Measurements from ENCODE around the gene NT5DC1. TPM values are rescaled to one million over a fixed set of nuclear protein-coding genes. Genes with fewer than 3 reads are reported as not detected.

Gene NT5DC1
- total RNA-seq, 1 experiment from 2014 or later = 13.5 TPM

- peak; percentile 62 for DNase-seq (ENCODE audit: low spot score)
- in situ Hi-C loops (cut with HindIII; ENCODE audit: low sequenced_read_pairs) = no loop called here
Measured at GRCh38 chr6:116217069-116217468, 116.4 kb downstream of the NT5DC1 start.

GRCh38 chr6:116218172-116218633 lies 117.5 kb downstream of the NT5DC1 start:
- in situ Hi-C loops (cut with HindIII; ENCODE audit: low sequenced_read_pairs) = no loop called here

GRCh38 chr6:116218866-116219265 lies 118.2 kb downstream of the NT5DC1 start:
- in situ Hi-C loops (cut with HindIII; ENCODE audit: low sequenced_read_pairs) = no loop called here

More at GRCh38 chr6:116218172-116218633, 117.5 kb downstream of the NT5DC1 start:
- peak; percentile 41 for DNase-seq (ENCODE audit: low spot score)

GRCh38 chr6:116221067-116221466 lies 120.4 kb downstream of the NT5DC1 start:
- DNase-seq (ENCODE audit: low spot score) = no peak
- in situ Hi-C loops (cut with HindIII; ENCODE audit: low sequenced_read_pairs) = no loop called here

More at GRCh38 chr6:116218866-116219265, 118.2 kb downstream of the NT5DC1 start:
- DNase-seq (ENCODE audit: low spot score) = no peak

- in situ Hi-C loops (cut with HindIII; ENCODE audit: low sequenced_read_pairs) = no loop called here
- DNase-seq (ENCODE audit: low spot score) = no peak
Measured at GRCh38 chr6:116221911-116222310, 121.3 kb downstream of the NT5DC1 start.

- in situ Hi-C loops (cut with HindIII; ENCODE audit: low sequenced_read_pairs) = no loop called here
- no peak for DNase-seq (ENCODE audit: low spot score)
Measured at GRCh38 chr6:116223355-116223754, 122.7 kb downstream of the NT5DC1 start.

GRCh38 chr6:116229287-116229913 lies 128.7 kb downstream of the NT5DC1 start:
- in situ Hi-C loops (cut with HindIII; ENCODE audit: low sequenced_read_pairs) = no loop called here
- peak; percentile 100 for DNase-seq (ENCODE audit: low spot score)

- no peak for DNase-seq (ENCODE audit: low spot score)
- in situ Hi-C loops (cut with HindIII; ENCODE audit: low sequenced_read_pairs) = no loop called here
Measured at GRCh38 chr6:116234689-116235088, 134.0 kb downstream of the NT5DC1 start.

- in situ Hi-C loops (cut with HindIII; ENCODE audit: low sequenced_read_pairs) = no loop called here
- DNase-seq (ENCODE audit: low spot score) = no peak
Measured at GRCh38 chr6:116238083-116238482, 137.4 kb downstream of the NT5DC1 start.

- peak; percentile 58 for DNase-seq (ENCODE audit: low spot score)
- in situ Hi-C loops (cut with HindIII; ENCODE audit: low sequenced_read_pairs) = no loop called here
Measured at GRCh38 chr6:116239256-116239655, 138.6 kb downstream of the NT5DC1 start.

- in situ Hi-C loops (cut with HindIII; ENCODE audit: low sequenced_read_pairs) = no loop called here
- peak; percentile 71 for DNase-seq (ENCODE audit: low spot score)
Measured at GRCh38 chr6:116239856-116240255, 139.2 kb downstream of the NT5DC1 start.

- in situ Hi-C loops (cut with HindIII; ENCODE audit: low sequenced_read_pairs) = no loop called here
- no peak for DNase-seq (ENCODE audit: low spot score)
Measured at GRCh38 chr6:116244284-116244683, 143.6 kb downstream of the NT5DC1 start.

GRCh38 chr6:116246089-116246488 lies 145.4 kb downstream of the NT5DC1 start:
- DNase-seq (ENCODE audit: low spot score) = no peak
- in situ Hi-C loops (cut with HindIII; ENCODE audit: low sequenced_read_pairs) = no loop called here

GRCh38 chr6:116247285-116247684 lies 146.6 kb downstream of the NT5DC1 start:
- in situ Hi-C loops (cut with HindIII; ENCODE audit: low sequenced_read_pairs) = no loop called here
- DNase-seq (ENCODE audit: low spot score) = no peak

GRCh38 chr6:116248577-116248976 lies 147.9 kb downstream of the NT5DC1 start:
- in situ Hi-C loops (cut with HindIII; ENCODE audit: low sequenced_read_pairs) = no loop called here
- DNase-seq (ENCODE audit: low spot score) = peak; percentile 38

- DNase-seq (ENCODE audit: low spot score) = peak; percentile 45
- in situ Hi-C loops (cut with HindIII; ENCODE audit: low sequenced_read_pairs) = no loop called here
Measured at GRCh38 chr6:116251568-116252384, 151.1 kb downstream of the NT5DC1 start.

GRCh38 chr6:116253188-116253504 lies 152.5 kb downstream of the NT5DC1 start:
- in situ Hi-C loops (cut with HindIII; ENCODE audit: low sequenced_read_pairs) = no loop called here
- no peak for DNase-seq (ENCODE audit: low spot score)

- in situ Hi-C loops (cut with HindIII; ENCODE audit: low sequenced_read_pairs) = no loop called here
Measured at GRCh38 chr6:116253505-116254296, 153.0 kb downstream of the NT5DC1 start, which contains the start of gene TSPYL4. Gene TSPYL4 (minus strand): TSS chr6:116254075. CDS start chr6:116254008, 67 bp downstream.

GRCh38 chr6:116254297-116255056 lies 153.8 kb downstream of the NT5DC1 start:
- in situ Hi-C loops (cut with HindIII; ENCODE audit: low sequenced_read_pairs) = no loop called here
- DNase-seq (ENCODE audit: low spot score) = no peak

More at GRCh38 chr6:116253505-116254296, 153.0 kb downstream of the NT5DC1 start, which contains the start of gene TSPYL4:
- peak; percentile 98 for DNase-seq (ENCODE audit: low spot score)
